ENCODE results near the gene UBA7.

- TF ChIP-seq EZH2 (IDR thresholded peaks at IDR 0.05; ENCODE audit: insufficient read depth, poor library complexity, severe bottlenecking) (no peak), EZH2phosphoT487 (IDR thresholded peaks at IDR 0.05; ENCODE audit: insufficient read depth, low read depth) (no peak)
These were observed 46.0 kb upstream of the UBA7 start for GRCh38 chr3:49859576-49860305.
